Astrocyte (in vitro differentiated cells and primary cell): Measurements from ENCODE around the gene FXYD4.

Experiments used
- CTCF ChIP-seq: IDR thresholded peaks from 2 replicates; pipeline ENCODE4 v1.5.1; 2011; ENCODE audit warnings: low read depth, mild to moderate bottlenecking, inconsistent platforms, low read length, moderate library complexity; ENCODE audit not compliant: insufficient read depth
- EZH2 ChIP-seq: IDR thresholded peaks from 2 replicates; pipeline ENCODE4 v1.6.1; 2012; ENCODE audit warnings: mild to moderate bottlenecking, low read length, inconsistent platforms; ENCODE audit not compliant: insufficient read depth

- TF ChIP-seq CTCF = no peak
- no peak for TF ChIP-seq EZH2
Measured at GRCh38 chr10:43333653-43334052, 37.8 kb upstream of the FXYD4 start.
